H1 (cell line): ENCODE results near the gene CASQ2. TPM values are rescaled to one million over a fixed set of nuclear protein-coding genes. Genes with fewer than 3 reads are reported as not detected.

Source experiments
- CTCF ChIA-PET: fragments of 300-600 bp; sonication (Branson Sonifier 250); formaldehyde crosslinking; loops from one replicate; lab custom pipeline; 2021; ENCODE audit not compliant: partially characterized antibody; lab: Charles Lee
- POLR2A ChIA-PET: fragments of 300-600 bp; sonication (Branson Sonifier 250); formaldehyde crosslinking; loops from one replicate; lab custom pipeline; 2021; ENCODE audit warnings: inconsistent platforms; ENCODE audit not compliant: partially characterized antibody; lab: Charles Lee
- DNase-seq, 2 experiments: peaks; one replicate each; pipeline versions ENCODE4 v3.0.0 to v3.0.0-alpha.2; 2010 to 2022; ENCODE audit warnings: low spot score in 2 of 2, low read depth in 1 of 2, mixed read lengths in 1 of 2
- FAIRE-seq: peaks from 2 replicates; lab custom pipeline; 2011; peaks lifted over from hg19 to GRCh38; lab: Jason Lieb, UNC
- H2AFZ ChIP-seq: 2 replicates; pipeline ENCODE4 v1.8.1; 2012; ENCODE audit warnings: low read length, inconsistent platforms
- H2AK5ac ChIP-seq: 2 replicates; pipeline ENCODE4 v1.6.1; 2013; ENCODE audit warnings: low read depth, low read length
- H2BK120ac ChIP-seq: replicated peaks from 2 replicates; pipeline ENCODE3; 2013; ENCODE audit warnings: low read depth, low read length, inconsistent platforms
- H2BK12ac ChIP-seq: 2 replicates; pipeline ENCODE4 v1.6.1; 2013; ENCODE audit warnings: low read depth, low read length
- H2BK15ac ChIP-seq: 2 replicates; pipeline ENCODE4 v1.6.1; 2013; ENCODE audit warnings: low read length
- H2BK20ac ChIP-seq: 2 replicates; pipeline ENCODE4 v1.6.1; 2013; ENCODE audit warnings: low read length
- H2BK5ac ChIP-seq: 2 replicates; pipeline ENCODE4 v1.6.1; 2013; ENCODE audit warnings: low read depth, low read length
- H3K14ac ChIP-seq: 2 replicates; pipeline ENCODE4 v1.6.1; 2013; ENCODE audit warnings: inconsistent platforms; ENCODE audit not compliant: insufficient read length
- H3K18ac ChIP-seq: 2 replicates; pipeline ENCODE4 v1.6.1; 2013; ENCODE audit warnings: low read length; ENCODE audit errors: extremely low read depth
- H3K23ac ChIP-seq: 2 replicates; pipeline ENCODE4 v1.6.1; 2013; ENCODE audit warnings: inconsistent platforms; ENCODE audit not compliant: insufficient read length
- H3K23me2 ChIP-seq: 2 replicates; pipeline ENCODE4 v1.6.1; 2013; ENCODE audit warnings: low read depth, low read length
- H3K27ac ChIP-seq: 2 replicates; pipeline ENCODE4 v1.6.1; 2011; ENCODE audit warnings: low read depth, low read length, inconsistent platforms
- H3K27me3 ChIP-seq, 4 experiments: replicated peaks in 1 of 4; 1 replicate in 1 of 4; 2 replicates in 3 of 4; pipeline versions ENCODE4 v1.6.1 to v1.8.1; 2011 to 2013; ENCODE audit warnings: low read length in 3 of 4, mild to moderate bottlenecking in 3 of 4, inconsistent platforms in 2 of 4, mixed read lengths in 2 of 4, moderate library complexity in 1 of 4; ENCODE audit not compliant: control insufficient read depth in 3 of 4, insufficient read depth in 3 of 4; ENCODE audit errors: extremely low read depth in 1 of 4
- H3K36me3 ChIP-seq, 4 experiments: 2 replicates each; pipeline versions ENCODE4 v1.6.1 to v1.8.1; 2011 to 2013; ENCODE audit warnings: mild to moderate bottlenecking in 4 of 4, low read length in 3 of 4, moderate library complexity in 2 of 4, control low read depth in 1 of 4, inconsistent platforms in 1 of 4; ENCODE audit not compliant: insufficient read depth in 4 of 4, control insufficient read depth in 2 of 4
- H3K4ac ChIP-seq: replicated peaks from 2 replicates; pipeline ENCODE3; 2013; ENCODE audit warnings: low read length, low read depth, mixed read lengths, inconsistent platforms; ENCODE audit not compliant: insufficient read length
- H3K4me1 ChIP-seq, 4 experiments: replicated peaks in 1 of 4; 1 replicate in 1 of 4; 2 replicates in 3 of 4; pipeline versions ENCODE4 v1.6.1 to v1.8.1; 2011 to 2013; ENCODE audit warnings: low read length in 3 of 4, inconsistent platforms in 2 of 4, mixed read lengths in 1 of 4; ENCODE audit not compliant: insufficient read depth in 4 of 4, control insufficient read depth in 3 of 4
- H3K4me2 ChIP-seq, 2 experiments: 2 replicates each; pipeline versions ENCODE4 v1.6.1 to v1.8.1; 2011 to 2013; ENCODE audit warnings: low read depth in 2 of 2, low read length in 2 of 2, control low read depth in 1 of 2, inconsistent platforms in 1 of 2, mild to moderate bottlenecking in 1 of 2; ENCODE audit not compliant: insufficient read depth in 1 of 2
- H3K4me3 ChIP-seq, 4 experiments: fragments of 200-600, 300-600 bp in 1 of 4; sonication (generic), shearing (Covaris generic), sonication (Bioruptor Twin) in 1 of 4; 2 replicates each; pipeline versions ENCODE4 v1.5.1 to v1.8.1; 2011 to 2016; ENCODE audit warnings: low read length in 4 of 4, low read depth in 3 of 4, control low read depth in 2 of 4, inconsistent platforms in 2 of 4, mild to moderate bottlenecking in 2 of 4, mixed read lengths in 1 of 4, moderate library complexity in 1 of 4; ENCODE audit not compliant: insufficient read depth in 2 of 4; ENCODE audit errors: extremely low read depth in 1 of 4
- H3K56ac ChIP-seq: replicated peaks from 2 replicates; pipeline ENCODE3; 2013; ENCODE audit warnings: low read depth, mild to moderate bottlenecking, mixed read lengths, low read length, inconsistent platforms; ENCODE audit not compliant: insufficient read length
- H3K79me1 ChIP-seq: 2 replicates; pipeline ENCODE4 v1.6.1; 2013; ENCODE audit warnings: low read depth, low read length, control low read depth
- H3K79me2 ChIP-seq, 2 experiments: 2 replicates each; pipeline versions ENCODE4 v1.6.1 to v1.8.1; 2012 to 2013; ENCODE audit warnings: low read length in 2 of 2, mild to moderate bottlenecking in 2 of 2, inconsistent platforms in 1 of 2; ENCODE audit not compliant: insufficient read depth in 2 of 2, control insufficient read depth in 1 of 2
- H3K9ac ChIP-seq, 4 experiments: replicated peaks in 1 of 4; 1 replicate in 1 of 4; 2 replicates in 3 of 4; pipeline versions ENCODE4 v1.6.1 to v1.8.1; 2011 to 2013; ENCODE audit warnings: low read depth in 3 of 4, low read length in 3 of 4, control low read depth in 2 of 4, mild to moderate bottlenecking in 2 of 4, moderate library complexity in 2 of 4, inconsistent platforms in 1 of 4; ENCODE audit errors: extremely low read depth in 1 of 4
- H3K9me3 ChIP-seq, 2 experiments: 2 replicates each; pipeline versions ENCODE4 v1.6.1 to v1.8.1; 2012 to 2013; ENCODE audit warnings: mild to moderate bottlenecking in 2 of 2, moderate library complexity in 2 of 2, control low read depth in 1 of 2, inconsistent platforms in 1 of 2, low read depth in 1 of 2, low read length in 1 of 2, mixed read lengths in 1 of 2; ENCODE audit not compliant: insufficient read depth in 2 of 2
- H4K20me1 ChIP-seq, 2 experiments: replicated peaks in 1 of 2; 2 replicates each; pipeline versions ENCODE3 to v1.8.1; 2011 to 2013; ENCODE audit warnings: inconsistent platforms in 2 of 2, low read length in 2 of 2, mild to moderate bottlenecking in 1 of 2; ENCODE audit not compliant: insufficient read depth in 2 of 2, control insufficient read depth in 1 of 2
- H4K5ac ChIP-seq: 2 replicates; pipeline ENCODE4 v1.6.1; 2013; ENCODE audit warnings: low read length, low read depth, mixed read lengths, inconsistent platforms; ENCODE audit not compliant: insufficient read length
- H4K8ac ChIP-seq: 2 replicates; pipeline ENCODE4 v1.8.0; 2013; ENCODE audit warnings: mild to moderate bottlenecking, moderate library complexity, low read length, inconsistent platforms; ENCODE audit not compliant: insufficient read depth; ENCODE audit errors: extremely low read depth
- H4K91ac ChIP-seq: replicated peaks from 2 replicates; pipeline ENCODE3; 2013; ENCODE audit warnings: low read length, mixed read lengths, inconsistent platforms; ENCODE audit not compliant: insufficient read length
- BCL11A ChIP-seq, 2 experiments: IDR thresholded peaks; one replicate each; pipeline ENCODE4 v1.6.1; 2011; ENCODE audit warnings: low read depth in 2 of 2, low read length in 2 of 2, mild to moderate bottlenecking in 2 of 2
- CEBPB ChIP-seq: IDR thresholded peaks from 2 replicates; pipeline ENCODE4 v1.6.1; 2012; ENCODE audit warnings: low read depth, low read length
- CHD1 ChIP-seq: IDR thresholded peaks from 2 replicates; pipeline ENCODE4 v1.6.1; 2012; ENCODE audit warnings: low read depth, low read length, improper control_type of control experiment
- EP300 ChIP-seq, 2 experiments: IDR thresholded peaks; 1 replicate in 1 of 2; 2 replicates in 1 of 2; pipeline ENCODE4 v1.6.1; 2011 to 2012; ENCODE audit warnings: low read depth in 2 of 2, low read length in 2 of 2, mild to moderate bottlenecking in 2 of 2, borderline replicate concordance in 1 of 2, inconsistent platforms in 1 of 2, moderate library complexity in 1 of 2
- GABPA ChIP-seq: IDR thresholded peaks from 2 replicates; pipeline ENCODE4 v1.6.1; 2011; ENCODE audit warnings: mild to moderate bottlenecking, low read length, moderate library complexity, borderline replicate concordance; ENCODE audit not compliant: insufficient read depth
- KDM1A ChIP-seq: fragments of 200-600, 300-600 bp; sonication (generic); IDR thresholded peaks from 2 replicates; pipeline ENCODE4 v1.7.1; 2016; ENCODE audit warnings: mild to moderate bottlenecking, low read length, borderline replicate concordance
- KDM5A ChIP-seq: fragments of 200-600 bp; IDR thresholded peaks from 2 replicates; pipeline ENCODE4 v1.7.1; 2012; ENCODE audit warnings: mild to moderate bottlenecking, low read length, inconsistent platforms, mixed read lengths
- NRF1 ChIP-seq: IDR thresholded peaks from 2 replicates; pipeline ENCODE4 v1.6.1; 2011; ENCODE audit warnings: mild to moderate bottlenecking, low read depth, low read length, improper control_type of control experiment
- POLR2A ChIP-seq, 2 experiments: IDR thresholded peaks; 1 replicate in 1 of 2; 2 replicates in 1 of 2; pipeline ENCODE4 v1.6.1; 2011; ENCODE audit warnings: low read depth in 2 of 2, low read length in 2 of 2, mild to moderate bottlenecking in 2 of 2; ENCODE audit errors: control extremely low read depth in 1 of 2
- POLR2AphosphoS5 ChIP-seq: IDR thresholded peaks from 2 replicates; pipeline ENCODE4 v1.6.1; 2011; ENCODE audit warnings: low read depth, low read length
- RAD21 ChIP-seq, 2 experiments: IDR thresholded peaks in 1 of 2; conservative IDR thresholded peaks in 1 of 2; 2 replicates each; pipeline ENCODE4 v1.6.1; 2011; ENCODE audit warnings: low read depth in 2 of 2, low read length in 2 of 2, improper control_type of control experiment in 1 of 2, inconsistent platforms in 1 of 2, mild to moderate bottlenecking in 1 of 2, moderate library complexity in 1 of 2
- RNF2 ChIP-seq: fragments of 200-900, 300-1000 bp; sonication (generic); IDR thresholded peaks from 2 replicates; pipeline ENCODE4 v1.7.1; 2016; ENCODE audit warnings: borderline replicate concordance, low read depth, mild to moderate bottlenecking, antibody characterized with exemption, low read length; ENCODE audit not compliant: poor library complexity, severe bottlenecking; ENCODE audit errors: missing control alignments
- SIRT6 ChIP-seq: IDR thresholded peaks from one replicate; pipeline ENCODE4 v1.7.1; 2012; ENCODE audit warnings: low read length, inconsistent platforms
- SP4 ChIP-seq: IDR thresholded peaks from 2 replicates; pipeline ENCODE4 v1.6.1; 2012; ENCODE audit warnings: low read length, inconsistent platforms
- ZNF274 ChIP-seq: IDR thresholded peaks from 2 replicates; pipeline ENCODE4 v1.7.0; 2012; ENCODE audit warnings: low read length, borderline replicate concordance; ENCODE audit errors: extremely low read depth
- WGBS, 2 experiments: shearing (Covaris generic) in 1 of 2; methylation state at CpG; one replicate each; pipeline versions ENCODE4 v1.1.6 to v1.1.7; 2013 to 2015; ENCODE audit warnings: low lambda C conversion rate in 2 of 2, mixed read lengths in 2 of 2, inconsistent platforms in 1 of 2, low coverage in 1 of 2, missing lambda C conversion rate in 1 of 2; ENCODE audit not compliant: insufficient replicate concordance in 2 of 2, insufficient coverage in 1 of 2, insufficient read length in 1 of 2; ENCODE audit errors: extremely low coverage in 1 of 2, missing lambda C conversion rate in 1 of 2; 5-methylcytosine and 5-hydroxymethylcytosine counted together
- polyA plus RNA-seq, 7 experiments: library from polyadenylated mRNA; depleted of rRNA in 3 of 7; stranded (reverse) in 5 of 7; unstranded in 2 of 7; fragments of >200 nt in 5 of 7; fragments of 200-250 nt in 2 of 7; gene quantifications; 1 replicate in 5 of 7; 2 replicates in 1 of 7; 4 replicates in 1 of 7; pipeline versions ENCODE4 v1.2.1 to v1.2.3, GENCODE V29; 2011 to 2013; ENCODE audit warnings: missing spikeins in 2 of 7, mixed read lengths in 2 of 7
- total RNA-seq: library from RNA; stranded (reverse); fragmentation: NEBNext Ultra II Directional; extraction: Animal tissue kit (Norgen Biotek cat#: 25700); gene quantifications from 2 replicates; pipeline ENCODE4 v1.2.1, GENCODE V29; 2021

The CASQ2 gene
- total and polyA plus RNA-seq, 2 of the 8 experiments (the other 6 are each of a cell fraction or from before 2014, with no cell fraction given), result not detected

DNA sequence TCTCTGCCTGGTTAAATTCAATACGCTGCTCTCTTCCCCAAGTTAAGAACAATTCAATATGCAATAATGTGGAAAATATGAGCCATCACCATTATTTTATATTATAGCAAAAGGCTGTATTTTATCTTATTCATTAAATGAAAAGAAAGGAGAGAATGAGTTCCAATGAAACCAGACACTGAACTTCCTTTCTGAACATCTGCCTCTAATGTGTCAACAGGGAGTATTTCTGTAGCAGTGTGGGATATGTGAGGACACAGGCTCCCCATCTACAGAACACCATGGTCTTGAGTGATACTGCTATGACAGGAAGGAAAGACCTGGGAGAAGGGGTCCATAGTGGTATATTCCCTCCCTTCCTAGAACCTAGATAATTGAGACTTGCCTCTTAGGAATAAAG lies 46.3 kb downstream of the CASQ2 start:
- H3K56ac ChIP-seq, result no peak overlapping the region
- no peaks in the 10 kb centered on the region for H3K79me1 ChIP-seq
- no peaks in the 10 kb centered on the region for H3K4me1 ChIP-seq
- no peak overlapping the region for H3K23ac ChIP-seq
- no peak overlapping the region for H3K14ac ChIP-seq
- H2BK120ac ChIP-seq, result no peak overlapping the region
- no peak overlapping the region for H4K8ac ChIP-seq
- H2BK15ac ChIP-seq, result no peak overlapping the region
- no peak overlapping the region for H4K91ac ChIP-seq
- no peak overlapping the region for H4K5ac ChIP-seq
- no peak overlapping the region for H3K27ac ChIP-seq
- no peak overlapping the region for H2BK20ac ChIP-seq
- WGBS, 2 experiments, result 80% methylated on average over 1 of the region's 1 CpG; no CpG with 5 or more reads in 1 of the 2 experiments
- no peaks in the 10 kb centered on the region for H3K23me2 ChIP-seq
- H3K27me3 ChIP-seq, result no peaks in the 10 kb centered on the region
- no peak overlapping the region for H3K4me3 ChIP-seq
- no peaks in the 10 kb centered on the region for H3K79me2 ChIP-seq
- ChIA-PET CTCF (no interaction called here), POLR2A (no interaction called here)
- no peaks in the 10 kb centered on the region for H3K9me3 ChIP-seq
- H2AFZ ChIP-seq, result no peak overlapping the region
- H4K20me1 ChIP-seq, result no peaks in the 10 kb centered on the region
- H3K18ac ChIP-seq, result no peak overlapping the region
- no peak overlapping the region for H2BK12ac ChIP-seq
- H3K36me3 ChIP-seq, result no peaks in the 10 kb centered on the region
- no peak overlapping the region for H2AK5ac ChIP-seq
- H3K9ac ChIP-seq, result no peak overlapping the region
- H3K4me2 ChIP-seq, result no peak overlapping the region
- DNase-seq (no peak), FAIRE-seq (no peak)
- no peak overlapping the region for H3K4ac ChIP-seq
- no peak overlapping the region for H2BK5ac ChIP-seq
- TF ChIP-seq RAD21 (IDR thresholded peaks at IDR 0.05 in 1 of 2, conservative IDR thresholded peaks at IDR 0.05 in 1 of 2; ENCODE audit: low read depth in 2 of 2, low read length in 2 of 2) (no peak), GABPA (no peak), NRF1 (no peak), SIRT6 (no peak), KDM5A (no peak), EP300 (IDR thresholded peaks at IDR 0.05; ENCODE audit: borderline replicate concordance in 1 of 2, low read depth in 2 of 2, low read length in 2 of 2) (no peak), CEBPB (no peak), RNF2 (no peak), BCL11A (IDR thresholded peaks at IDR 0.05; ENCODE audit: low read depth in 2 of 2, low read length in 2 of 2) (no peak), KDM1A (no peak), POLR2AphosphoS5 (no peak), CHD1 (no peak), SP4 (no peak), POLR2A (IDR thresholded peaks at IDR 0.05; ENCODE audit: control extremely low read depth in 1 of 2, low read depth in 2 of 2, low read length in 2 of 2) (no peak), ZNF274 (no peak)
